Activated T-helper 1 cell treated with Interleukin-2 at 50 U/mL for 16 hours (primary cell): ENCODE results near the gene KPNB1.
"Not testable (repeated sequence)": the region's sequence is repeated elsewhere in the genome, so short reads cannot be mapped to it uniquely, and the experiment has no call there.

Experiments used
- DNase-seq: peaks from one replicate; pipeline ENCODE4 v3.0.0-alpha.2; 2020; ENCODE audit warnings: low read depth

The KPNB1 gene

GRCh38 chr17:47676510-47677165 lies 26.9 kb downstream of the KPNB1 start:
- DNase-seq: no peak

GRCh38 chr17:47678196-47678595 lies 28.5 kb downstream of the KPNB1 start:
- no peak for DNase-seq

GRCh38 chr17:47682138-47682537 lies 32.4 kb downstream of the KPNB1 start:
- no peak for DNase-seq

- not testable (repeated sequence) for DNase-seq
Measured at GRCh38 chr17:47682727-47683126, 33.0 kb downstream of the KPNB1 start.

- DNase-seq: no peak
Measured at GRCh38 chr17:47684025-47684424, 34.3 kb downstream of the KPNB1 start.

- DNase-seq: no peak
Measured at GRCh38 chr17:47684535-47685193, 34.9 kb downstream of the KPNB1 start.

- no peak for DNase-seq
Measured at GRCh38 chr17:47685556-47686275, 36.0 kb downstream of the KPNB1 start.

- DNase-seq: no peak
Measured at GRCh38 chr17:47686276-47686635, 36.5 kb downstream of the KPNB1 start.

- DNase-seq: no peak
Measured at GRCh38 chr17:47686664-47687327, 37.1 kb downstream of the KPNB1 start.

GRCh38 chr17:47687328-47687690 lies 37.6 kb downstream of the KPNB1 start:
- DNase-seq: no peak

- DNase-seq: no peak
Measured at GRCh38 chr17:47687748-47688147, 38.0 kb downstream of the KPNB1 start.

GRCh38 chr17:47690121-47690520 lies 40.4 kb downstream of the KPNB1 start:
- DNase-seq: no peak

GRCh38 chr17:47692137-47692894 lies 42.6 kb downstream of the KPNB1 start:
- DNase-seq: no peak

GRCh38 chr17:47692895-47693730 lies 43.4 kb downstream of the KPNB1 start:
- DNase-seq: no peak

- DNase-seq: peak; percentile 24
Measured at GRCh38 chr17:47693731-47694580, 44.2 kb downstream of the KPNB1 start, which contains the start of gene TBKBP1. TBKBP1 (plus strand) TSS chr17:47694161; CDS start chr17:47696113, 1,952 bp downstream.

GRCh38 chr17:47694581-47695428 lies 45.1 kb downstream of the KPNB1 start:
- no peak for DNase-seq

- DNase-seq: no peak
Measured at GRCh38 chr17:47695429-47696376, 46.0 kb downstream of the KPNB1 start.
